ENCODE data around the gene SIL1. TPM values are rescaled to one million over a fixed set of nuclear protein-coding genes. Genes with fewer than 3 reads are reported as not detected.

The SIL1 gene
- total RNA-seq, 4 donors from 2014 or later = 41.4 to 63.1 (median 52.8) TPM

GRCh38 chr5:138946831-138947560 lies 251.2 kb downstream of the SIL1 start:
- Histone ChIP-seq H3K36me3 (peaks cover 0 to 34% (median 0%) of the 10 kb centered on the region in 3 donors), H3K9me3 (no peaks in the 10 kb centered on the region), H3K27ac (no peak overlapping the region), H3K4me1 (peaks cover 0 to 64% (median 16%) of the 10 kb centered on the region in 4 donors), H3K27me3 (no peaks in the 10 kb centered on the region), H3K4me3 (no peak overlapping the region)
- WGBS, 2 donors = 88 to 90% methylated on average over 8 to 15 of the region's 20 CpGs
- no peak for DNase-seq (ENCODE audit: low spot score in 2 of 2)
- no peak for TF ChIP-seq POLR2A (IDR thresholded peaks at IDR 0.05)
- TF ChIP-seq, protein P1, sequence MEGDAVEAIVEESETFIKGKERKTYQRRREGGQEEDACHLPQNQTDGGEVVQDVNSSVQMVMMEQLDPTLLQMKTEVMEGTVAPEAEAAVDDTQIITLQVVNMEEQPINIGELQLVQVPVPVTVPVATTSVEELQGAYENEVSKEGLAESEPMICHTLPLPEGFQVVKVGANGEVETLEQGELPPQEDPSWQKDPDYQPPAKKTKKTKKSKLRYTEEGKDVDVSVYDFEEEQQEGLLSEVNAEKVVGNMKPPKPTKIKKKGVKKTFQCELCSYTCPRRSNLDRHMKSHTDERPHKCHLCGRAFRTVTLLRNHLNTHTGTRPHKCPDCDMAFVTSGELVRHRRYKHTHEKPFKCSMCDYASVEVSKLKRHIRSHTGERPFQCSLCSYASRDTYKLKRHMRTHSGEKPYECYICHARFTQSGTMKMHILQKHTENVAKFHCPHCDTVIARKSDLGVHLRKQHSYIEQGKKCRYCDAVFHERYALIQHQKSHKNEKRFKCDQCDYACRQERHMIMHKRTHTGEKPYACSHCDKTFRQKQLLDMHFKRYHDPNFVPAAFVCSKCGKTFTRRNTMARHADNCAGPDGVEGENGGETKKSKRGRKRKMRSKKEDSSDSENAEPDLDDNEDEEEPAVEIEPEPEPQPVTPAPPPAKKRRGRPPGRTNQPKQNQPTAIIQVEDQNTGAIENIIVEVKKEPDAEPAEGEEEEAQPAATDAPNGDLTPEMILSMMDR (IDR thresholded peaks at IDR 0.05) = no peak
- TF ChIP-seq EP300 (IDR thresholded peaks at IDR 0.05) = no peak

- Histone ChIP-seq H3K27me3 (no peaks in the 10 kb centered on the region), H3K9me3 (no peaks in the 10 kb centered on the region), H3K27ac (peak overlapping the region in 1 of 4 donors; percentile 12), H3K36me3 (peaks cover 0 to 35% (median 0%) of the 10 kb centered on the region in 3 donors), H3K4me3 (no peak overlapping the region), H3K4me1 (peaks cover 0 to 56% (median 12%) of the 10 kb centered on the region in 4 donors)
- DNase-seq (ENCODE audit: low spot score in 2 of 2) = no peak
- WGBS, 2 donors = 74 to 86% methylated on average over 3 to 8 of the region's 8 CpGs
- TF ChIP-seq, protein P1 (IDR thresholded peaks at IDR 0.05) = no peak
- TF ChIP-seq POLR2A (IDR thresholded peaks at IDR 0.05) (no peak), EP300 (IDR thresholded peaks at IDR 0.05) (no peak)
These were observed 251.9 kb downstream of the SIL1 start for GRCh38 chr5:138946241-138946623.

- Histone ChIP-seq H3K4me3 (no peak overlapping the region), H3K27ac (peak overlapping the region in 1 of 4 donors; percentile 12), H3K4me1 (peaks cover 0 to 51% (median 11%) of the 10 kb centered on the region in 4 donors), H3K27me3 (no peaks in the 10 kb centered on the region), H3K36me3 (peaks cover 0 to 41% (median 0%) of the 10 kb centered on the region in 3 donors), H3K9me3 (no peaks in the 10 kb centered on the region)
- TF ChIP-seq EP300 (IDR thresholded peaks at IDR 0.05) (no peak), POLR2A (IDR thresholded peaks at IDR 0.05) (no peak)
- TF ChIP-seq, protein P1 (IDR thresholded peaks at IDR 0.05) = no peak
- 74% methylated on average over 21 to 23 of the region's 23 CpGs for WGBS, 2 donors
- no peak for DNase-seq (ENCODE audit: low spot score in 2 of 2)
These were observed 252.5 kb downstream of the SIL1 start for GRCh38 chr5:138945421-138946240.

- H3K4me3 ChIP-seq = no peak overlapping the region
- H3K4me1 ChIP-seq = peaks cover 0 to 42% (median 10%) of the 10 kb centered on the region in 4 donors
- TF ChIP-seq, protein P1 (IDR thresholded peaks at IDR 0.05) = no peak
- no peak for TF ChIP-seq POLR2A (IDR thresholded peaks at IDR 0.05)
- TF ChIP-seq EP300 (IDR thresholded peaks at IDR 0.05) = no peak
- no peaks in the 10 kb centered on the region for H3K9me3 ChIP-seq
- H3K36me3 ChIP-seq = peaks cover 0 to 45% (median 0%) of the 10 kb centered on the region in 3 donors
- H3K27ac ChIP-seq = no peak overlapping the region
- 73 to 76% methylated on average over 23 of the region's 23 CpGs for WGBS, 2 donors
- H3K27me3 ChIP-seq = no peaks in the 10 kb centered on the region
- DNase-seq (ENCODE audit: low spot score in 2 of 2) = no peak
These were observed 253.4 kb downstream of the SIL1 start for GRCh38 chr5:138944527-138945322.
